Amygdala (tissue), 56 donors: Measurements from ENCODE around the gene UPK3B.
"Not testable (repeated sequence)": the region's sequence is repeated elsewhere in the genome, so short reads cannot be mapped to it uniquely, and the experiment has no call there.

Experiments
- DNase-seq, 56 donors: peaks; one replicate each; lab custom pipeline; 2025; lab: John Stamatoyannopoulos, UW

UPK3B gene

DNA sequence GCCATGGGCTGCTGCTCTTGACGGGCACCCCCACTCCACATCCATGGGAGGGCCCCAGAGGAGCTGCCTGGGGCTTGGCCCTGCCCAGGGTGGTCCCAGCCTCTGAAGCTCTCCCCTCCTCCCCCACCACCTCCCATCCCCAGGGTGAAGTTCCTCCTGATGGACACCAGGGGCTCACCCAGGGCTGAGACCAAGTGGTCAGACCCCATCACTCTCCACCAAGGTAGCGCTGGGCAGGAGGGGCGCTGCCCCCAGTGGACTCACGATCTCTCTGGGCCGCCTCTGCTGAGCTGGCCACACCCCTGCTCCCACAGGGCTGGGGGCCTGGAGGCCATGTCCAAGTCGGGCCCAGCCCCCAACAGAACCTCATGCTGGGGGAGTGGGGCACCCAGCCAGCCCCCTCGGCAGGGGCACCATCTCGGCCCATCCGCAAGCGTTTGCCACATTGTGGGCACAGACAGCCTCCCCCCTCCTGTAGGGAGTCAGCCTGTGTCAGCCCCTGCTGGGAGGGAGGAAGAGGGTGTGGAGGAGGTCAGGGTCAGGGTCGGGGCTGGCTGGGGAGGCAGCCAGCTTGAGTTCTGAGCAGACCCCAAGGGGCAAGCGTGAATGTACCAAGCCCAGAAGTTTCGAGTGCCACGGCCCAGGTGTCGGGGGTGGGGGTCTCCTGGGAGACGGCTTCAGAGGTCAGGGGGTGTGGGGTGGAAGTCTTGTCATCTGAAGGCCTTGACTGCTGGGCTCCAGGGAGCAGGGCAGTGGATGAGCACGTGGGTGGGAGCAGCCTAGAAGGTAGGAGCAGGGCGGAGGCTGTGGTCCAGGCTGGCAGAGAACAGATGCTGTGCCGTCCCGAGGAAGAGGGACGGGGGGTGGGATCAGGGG lies 2.8 kb downstream of the UPK3B start:
- DNase-seq = no peak

DNA sequence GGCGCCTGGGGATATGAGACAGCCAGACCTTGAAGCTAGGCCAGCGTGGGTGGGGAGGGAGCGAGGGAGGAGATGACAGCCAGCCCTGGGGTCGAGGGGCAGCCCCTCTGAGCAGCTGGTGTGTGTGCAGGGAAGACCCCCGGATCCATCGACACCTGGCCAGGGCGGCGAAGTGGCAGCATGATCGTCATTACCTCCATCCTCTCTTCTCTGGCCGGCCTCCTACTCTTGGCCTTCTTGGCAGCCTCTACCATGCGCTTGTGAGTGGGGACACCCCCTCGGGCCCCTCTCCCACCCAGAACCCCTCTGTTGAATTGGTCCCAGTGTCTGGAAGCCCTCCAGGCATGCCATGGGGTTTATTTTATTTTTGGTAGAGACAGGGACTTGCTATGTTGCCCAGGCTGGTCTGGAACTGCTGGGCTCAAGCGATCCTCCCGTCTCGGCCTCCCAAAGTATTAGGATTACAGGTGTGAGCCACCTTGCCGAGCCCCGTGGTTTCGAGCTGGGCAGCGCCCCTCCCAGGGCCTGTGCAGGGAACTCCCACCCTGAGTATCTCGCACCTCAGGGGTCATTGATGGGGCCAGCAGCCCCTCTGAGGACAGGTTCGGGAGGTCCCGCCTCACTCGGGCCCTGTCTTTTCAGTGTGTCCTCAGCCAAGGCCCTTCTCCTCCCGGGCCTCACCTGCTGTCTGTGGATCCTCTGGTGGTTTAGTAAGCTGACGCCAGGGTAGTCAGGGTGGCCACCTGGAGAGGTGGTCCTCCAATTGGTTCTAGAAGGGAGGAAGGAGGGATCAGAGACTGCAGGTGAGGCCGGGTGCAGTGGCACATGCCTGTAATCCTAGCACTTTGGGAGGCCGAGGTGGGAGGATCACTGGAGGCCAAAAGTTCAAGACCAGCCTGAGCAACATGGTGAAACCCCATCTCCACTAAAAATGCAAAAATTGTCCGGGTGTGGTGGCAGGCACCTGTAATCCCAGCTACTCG lies 3.8 kb downstream of the UPK3B start:
- no peak for DNase-seq

DNA sequence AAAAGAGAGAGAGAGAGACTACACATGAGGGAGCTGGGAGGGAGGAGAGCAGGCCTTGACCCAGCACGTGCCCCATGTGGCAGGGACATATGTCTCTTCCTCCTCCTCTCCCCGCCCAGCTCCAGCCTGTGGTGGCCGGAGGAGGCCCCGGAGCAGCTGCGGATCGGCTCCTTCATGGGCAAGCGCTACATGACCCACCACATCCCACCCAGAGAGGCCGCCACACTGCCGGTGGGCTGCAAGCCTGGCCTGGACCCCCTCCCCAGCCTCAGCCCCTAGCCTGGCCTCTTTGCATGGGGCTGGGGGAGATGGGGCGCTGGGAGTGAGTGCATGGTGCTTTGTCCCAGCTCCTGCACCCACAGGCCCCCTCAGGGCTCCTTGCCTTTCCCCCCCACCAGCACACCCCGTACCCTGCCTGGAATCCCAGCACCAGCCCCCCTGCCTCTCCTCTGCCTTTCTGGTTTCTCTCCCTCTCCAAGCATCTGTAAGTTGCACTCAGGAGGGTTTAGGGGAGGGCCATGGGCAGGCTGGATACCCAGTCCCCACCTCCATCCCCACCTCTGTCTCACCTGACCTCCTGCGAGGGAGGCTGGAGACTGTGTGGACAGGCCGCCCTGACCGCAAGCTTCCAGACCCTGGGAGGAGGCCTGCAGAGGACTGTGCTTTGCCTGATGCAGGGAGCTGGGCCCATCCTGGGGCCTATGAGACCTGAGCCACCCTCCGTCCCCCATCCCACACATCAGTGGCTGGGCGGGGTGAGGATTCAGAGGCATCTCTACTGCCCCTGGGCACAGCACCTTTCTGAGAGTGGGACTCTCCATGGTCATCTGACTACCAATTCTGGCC lies 4.8 kb downstream of the UPK3B start:
- DNase-seq = no peak

DNA sequence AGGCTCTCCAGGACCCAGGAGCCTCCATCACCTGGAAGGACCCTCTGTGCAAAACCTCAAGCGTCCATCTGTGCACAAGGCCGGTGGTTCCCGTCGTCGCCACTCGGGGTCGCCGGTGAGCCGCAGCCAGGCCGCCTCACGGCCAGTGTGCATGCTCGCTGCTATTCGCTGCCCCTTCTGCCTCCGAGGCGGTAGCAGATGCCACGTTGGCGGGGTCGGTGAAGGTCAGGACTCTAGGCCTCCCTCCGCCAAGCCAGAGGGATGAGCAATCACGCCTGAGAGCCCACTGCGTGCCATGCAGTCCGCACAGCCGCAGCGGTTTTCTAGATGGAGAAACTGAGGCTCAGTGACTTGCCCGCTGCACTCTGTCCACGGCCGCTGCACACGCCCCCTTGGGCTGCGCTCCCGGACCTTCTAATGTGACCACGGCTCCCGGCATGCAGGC lies 5.7 kb downstream of the UPK3B start:
- DNase-seq = peak in 14 of 56 donors; percentile 3 to 64 (median 29)

DNA sequence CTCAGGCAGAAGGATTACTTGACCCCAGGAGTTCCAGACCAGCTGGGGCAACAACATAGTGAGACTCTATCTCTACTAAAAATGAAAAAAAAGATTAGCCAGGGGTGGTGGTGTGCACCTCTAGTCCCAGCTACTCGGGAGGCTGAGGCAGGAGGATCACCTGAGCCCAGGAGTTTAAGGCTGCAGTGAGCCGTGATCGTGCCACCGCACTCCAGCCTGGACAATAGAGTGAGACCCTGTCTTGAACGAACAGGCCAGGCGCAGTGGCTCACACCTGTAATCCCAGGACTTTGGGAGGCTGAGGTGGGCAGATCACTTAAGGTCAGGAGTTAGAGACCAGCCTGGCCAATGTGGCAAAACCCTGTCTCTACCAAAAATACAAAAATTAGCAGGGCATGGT lies 6.6 kb downstream of the UPK3B start:
- not testable (repeated sequence) for DNase-seq

DNA sequence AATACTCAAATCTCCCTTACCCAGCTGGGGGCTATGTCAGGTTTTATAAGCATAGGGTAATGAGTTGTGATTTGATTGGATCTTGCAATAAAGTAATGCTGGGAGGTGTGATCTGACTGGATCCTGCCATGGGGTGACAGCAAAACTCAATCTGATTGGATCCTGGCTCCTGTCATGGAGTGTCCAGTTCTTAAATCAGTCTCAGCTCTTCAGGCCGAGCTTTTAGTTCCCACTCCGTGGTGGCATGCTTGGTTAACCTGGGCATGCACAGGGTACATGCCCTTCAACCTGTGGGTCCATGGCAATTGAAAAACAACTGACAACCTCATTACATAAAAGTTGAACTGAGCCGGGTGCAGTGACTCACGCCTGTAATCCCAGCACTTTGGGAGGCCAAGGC lies 15.8 kb downstream of the UPK3B start:
- DNase-seq = not testable (repeated sequence)

DNA sequence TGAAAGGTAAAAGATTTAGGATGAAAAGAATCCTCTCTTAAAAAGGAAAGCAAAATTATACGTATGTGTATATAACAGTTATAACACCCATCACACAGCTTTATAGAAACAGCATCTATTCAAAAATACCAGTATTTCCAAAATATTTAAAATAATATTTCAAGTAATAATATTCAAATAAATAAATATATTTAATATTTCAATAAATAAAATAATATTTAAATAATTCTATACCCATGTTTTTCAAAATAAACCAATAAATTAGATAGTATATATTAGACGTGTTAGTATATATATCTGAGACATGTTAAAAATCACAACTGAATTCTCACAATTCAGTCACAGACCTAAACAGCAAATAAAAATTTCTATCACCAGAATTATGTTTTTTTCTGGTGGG lies 21.3 kb downstream of the UPK3B start:
- DNase-seq = not testable (repeated sequence)

DNA sequence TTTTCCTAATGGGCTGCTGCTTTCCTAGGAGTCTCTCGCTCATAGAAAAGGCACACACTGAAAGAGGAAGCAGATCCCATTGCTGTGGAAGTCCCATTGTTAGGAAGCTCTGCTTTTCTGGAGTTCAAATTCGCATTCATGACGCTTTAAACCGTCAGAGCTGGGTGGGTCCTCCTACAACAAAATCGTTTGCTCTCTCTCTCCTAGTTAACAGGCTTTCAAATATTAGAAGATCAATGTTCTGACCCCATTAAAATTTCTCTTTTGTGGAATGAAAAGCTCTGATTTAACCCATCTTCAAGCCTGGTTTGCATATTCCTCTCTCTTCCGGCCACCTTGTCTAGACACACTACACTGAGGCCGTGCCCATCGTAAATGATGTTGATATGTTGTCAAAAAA lies 32.8 kb downstream of the UPK3B start, which contains the start of gene SPDYE16:
TSS of gene SPDYE16 (minus strand) at position 101 of the 400 bp plus-strand sequence. CDS start 1,838 bp downstream, outside the sequence.
- not testable (repeated sequence) for DNase-seq

DNA sequence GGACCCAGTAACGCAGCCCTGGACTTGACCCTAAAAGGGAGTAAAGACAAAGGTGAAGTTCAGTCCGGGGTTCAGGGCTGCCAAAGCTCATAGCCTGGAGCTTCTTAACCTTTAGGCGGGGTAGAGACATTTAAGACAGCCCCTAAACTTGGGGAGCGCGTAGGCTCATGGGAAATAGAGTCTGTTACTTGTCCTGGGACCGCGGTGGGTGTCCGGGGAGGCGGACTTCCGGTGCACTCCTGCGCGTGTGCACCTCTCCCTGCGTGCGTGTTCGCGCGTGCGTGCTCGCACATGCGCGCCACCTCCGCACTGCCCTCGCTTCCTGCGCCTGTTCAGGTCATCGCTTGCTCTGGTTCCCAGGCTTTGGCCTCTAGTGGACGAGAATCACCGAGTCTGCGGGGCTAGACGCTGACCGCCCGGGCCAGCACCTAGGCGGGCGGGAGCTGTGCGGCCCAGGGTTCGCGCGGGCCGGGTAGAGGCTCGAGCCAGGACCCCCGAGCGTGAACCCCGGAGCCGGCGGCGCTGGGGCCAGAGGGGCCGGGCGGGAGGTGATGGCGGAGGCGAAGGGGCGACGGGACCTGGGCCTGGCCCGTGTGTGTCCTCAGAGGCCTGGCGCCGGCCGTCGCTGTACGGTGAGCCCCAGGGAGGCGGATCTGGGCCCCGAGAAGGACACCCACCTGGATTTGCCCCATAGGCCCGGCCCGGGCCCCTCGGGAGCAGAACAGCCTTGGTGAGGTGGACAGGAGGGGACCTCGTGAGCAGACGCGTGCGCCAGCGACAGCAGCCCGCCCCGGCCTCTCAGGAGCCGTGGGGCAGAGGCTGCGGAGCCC lies 38.9 kb downstream of the UPK3B start:
- peak; percentile 39 to 93 (median 80) for DNase-seq

DNA sequence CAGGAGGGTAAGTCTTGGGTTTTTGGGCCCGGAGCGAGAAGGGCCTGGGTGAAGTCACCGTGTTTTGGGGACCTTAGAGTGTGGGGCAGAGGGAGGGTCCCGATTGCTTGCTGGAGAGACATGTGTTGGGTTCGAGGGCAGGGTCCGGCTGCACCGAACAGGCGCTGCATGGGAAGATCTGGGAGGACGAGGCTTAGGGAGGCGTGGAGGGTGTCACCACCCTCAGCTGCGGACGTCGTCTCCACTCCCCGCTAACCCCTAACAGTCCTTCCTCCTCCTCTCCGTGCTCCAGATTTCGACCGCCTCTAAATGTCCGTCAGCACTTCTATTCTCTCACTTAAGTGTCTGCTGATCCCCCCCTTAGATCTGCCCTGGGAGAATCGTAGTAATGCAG lies 39.5 kb downstream of the UPK3B start:
- DNase-seq = peak in 2 of 56 donors; percentile 7 to 8

DNA sequence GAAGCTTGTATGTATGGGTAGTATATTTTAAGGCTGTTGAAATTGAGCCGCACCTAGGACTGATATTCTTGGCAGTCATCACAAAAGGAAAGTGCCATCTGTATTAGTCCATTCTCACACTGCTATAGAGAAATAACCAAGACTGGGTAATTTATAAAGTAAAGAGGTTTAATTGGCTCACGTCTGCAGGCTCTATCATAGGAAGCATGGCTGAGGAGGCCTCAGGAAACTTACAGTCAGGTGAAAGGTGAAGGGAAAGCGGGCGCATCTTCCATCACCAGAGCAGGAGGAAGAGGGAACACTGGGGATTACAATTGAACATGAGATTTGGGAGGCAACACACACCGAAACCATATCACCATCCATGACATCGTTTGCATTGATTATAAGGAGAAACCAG lies 41.6 kb downstream of the UPK3B start:
- not testable (repeated sequence) for DNase-seq

DNA sequence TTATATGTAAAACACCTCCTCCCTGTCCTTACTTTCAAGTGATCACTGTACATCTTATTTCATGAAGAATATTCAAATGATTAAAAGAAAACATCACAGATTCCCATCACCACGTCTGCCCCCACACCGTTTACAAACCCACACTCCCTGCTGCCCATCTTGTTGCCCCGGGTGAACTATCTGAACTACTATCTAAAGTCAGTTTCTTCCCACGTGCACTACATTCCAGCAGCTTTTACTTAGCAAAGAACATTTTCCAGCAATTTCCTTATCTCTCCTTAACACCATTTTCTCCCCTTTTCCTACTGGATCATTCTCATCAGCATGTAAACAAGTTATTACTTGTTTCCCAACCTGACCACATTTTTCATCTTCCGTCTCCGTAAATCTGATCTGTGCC lies 49.3 kb downstream of the UPK3B start:
- DNase-seq = not testable (repeated sequence)

DNA sequence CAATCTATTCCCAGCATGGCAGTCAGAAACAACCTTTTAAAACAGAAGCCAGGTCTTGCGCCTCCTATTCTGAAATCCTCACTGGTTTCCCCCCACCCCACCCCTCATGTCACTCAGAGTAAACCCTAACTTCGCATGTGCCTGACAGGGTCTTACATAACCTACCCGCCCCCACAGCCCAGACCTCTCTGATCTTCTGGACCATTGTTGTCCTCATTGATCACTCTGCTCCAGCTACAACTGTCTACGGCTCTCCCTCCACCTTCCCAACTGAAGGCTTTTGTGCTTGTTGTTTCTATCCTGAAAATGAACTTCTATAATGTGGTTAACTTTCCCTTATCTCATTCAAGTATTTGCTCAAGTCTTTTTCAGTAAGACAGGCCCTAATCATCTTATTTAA lies 49.8 kb downstream of the UPK3B start:
- not testable (repeated sequence) for DNase-seq

DNA sequence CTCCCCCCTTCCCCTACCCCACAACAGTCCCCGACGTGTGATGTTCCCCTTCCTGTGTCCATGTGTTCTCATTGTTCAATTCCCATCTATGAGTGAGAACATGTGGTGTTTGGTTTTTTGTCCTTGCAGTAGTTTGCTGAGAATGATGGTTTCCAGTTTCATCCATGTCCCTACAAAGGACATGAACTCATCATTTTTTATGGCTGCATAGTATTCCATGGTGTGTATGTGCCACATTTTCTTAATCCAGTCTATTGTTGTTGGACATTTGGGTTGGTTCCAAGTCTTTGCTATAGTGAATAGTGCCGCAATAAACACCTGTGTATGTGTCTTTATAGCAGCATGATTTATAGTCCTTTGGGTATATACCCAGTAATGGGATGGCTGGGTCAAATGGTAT lies 51.0 kb downstream of the UPK3B start:
- not testable (repeated sequence) for DNase-seq

DNA sequence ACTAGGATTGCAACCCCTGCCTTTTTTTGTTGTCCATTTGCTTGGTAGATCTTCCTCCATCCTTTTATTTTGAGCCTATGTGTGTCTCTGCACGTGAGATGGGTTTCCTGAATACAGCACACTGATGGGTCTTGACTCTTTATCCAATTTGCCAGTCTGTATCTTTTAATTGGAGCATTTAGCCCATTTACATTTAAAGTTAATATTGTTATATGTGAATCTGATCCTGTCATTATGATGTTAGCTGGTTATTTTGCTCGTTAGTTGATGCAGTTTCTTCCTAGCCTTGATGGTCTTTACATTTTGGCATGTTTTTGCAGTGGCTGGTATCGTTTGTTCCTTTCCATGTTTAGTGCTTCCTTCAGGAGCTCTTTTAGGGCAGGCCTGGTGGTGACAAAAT lies 54.6 kb downstream of the UPK3B start:
- not testable (repeated sequence) for DNase-seq
